WTC11 (cell line): ENCODE measurements around the gene CLTCL1.

ENCODE experiments used
- CREB1 ChIP-seq: sonication (generic); formaldehyde crosslinking; IDR thresholded peaks from 2 replicates; pipeline ENCODE4 v1.8.0; 2023; ENCODE audit warnings: mild to moderate bottlenecking, missing genetic modification reagents
- CTCF ChIP-seq: fragments of 200-600 bp; IDR thresholded peaks from 2 replicates; pipeline ENCODE4 v1.8.0; 2022; ENCODE audit warnings: antibody characterized with exemption
- FOXP4 ChIP-seq: sonication (generic); formaldehyde crosslinking; IDR thresholded peaks from 2 replicates; pipeline ENCODE4 v1.8.0; 2022; ENCODE audit warnings: mild to moderate bottlenecking, missing genetic modification reagents
- JUN ChIP-seq: sonication (generic); formaldehyde crosslinking; IDR thresholded peaks from 2 replicates; pipeline ENCODE4 v1.8.0; 2023; ENCODE audit warnings: mild to moderate bottlenecking, missing genetic modification reagents

GRCh38 chr22:19295733-19296132, 4.2 kb upstream of the CLTCL1 start:
- TF ChIP-seq JUN (CRISPR knock-in tag) (no peak), CREB1 (CRISPR knock-in tag) (no peak), FOXP4 (CRISPR knock-in tag) (no peak), CTCF (no peak)
